Astrocyte of the spinal cord (primary cell): Measurements from ENCODE around the gene IFT20.

ENCODE experiments used
- DNase-seq: peaks from one replicate; pipeline ENCODE4 v3.0.0; 2011; ENCODE audit warnings: low read depth, low spot score
- H3K4me3 ChIP-seq: 2 replicates; pipeline ENCODE4 v1.5.1; 2011; ENCODE audit warnings: low read depth, mild to moderate bottlenecking, low read length, moderate library complexity
- CTCF ChIP-seq: IDR thresholded peaks from 2 replicates; pipeline ENCODE4 v1.5.1; 2012; ENCODE audit warnings: low read depth, mild to moderate bottlenecking, low read length, inconsistent platforms
- in situ Hi-C: cut with HindIII; loops from 2 replicates; pipeline ENCODE4 v1.10.0; 2017; ENCODE audit warnings: low sequenced_read_pairs

Gene IFT20

GRCh38 chr17:28291780-28292330 is 43.4 kb downstream of the IFT20 start:
- no peak for DNase-seq
- TF ChIP-seq CTCF: no peak
- in situ Hi-C loops: no loop called here
- H3K4me3 ChIP-seq: no peak overlapping the region

GRCh38 chr17:28290703-28291102 is 44.6 kb downstream of the IFT20 start:
- H3K4me3 ChIP-seq: no peak overlapping the region
- in situ Hi-C loops: no loop called here
- DNase-seq: no peak
- no peak for TF ChIP-seq CTCF

DNA sequence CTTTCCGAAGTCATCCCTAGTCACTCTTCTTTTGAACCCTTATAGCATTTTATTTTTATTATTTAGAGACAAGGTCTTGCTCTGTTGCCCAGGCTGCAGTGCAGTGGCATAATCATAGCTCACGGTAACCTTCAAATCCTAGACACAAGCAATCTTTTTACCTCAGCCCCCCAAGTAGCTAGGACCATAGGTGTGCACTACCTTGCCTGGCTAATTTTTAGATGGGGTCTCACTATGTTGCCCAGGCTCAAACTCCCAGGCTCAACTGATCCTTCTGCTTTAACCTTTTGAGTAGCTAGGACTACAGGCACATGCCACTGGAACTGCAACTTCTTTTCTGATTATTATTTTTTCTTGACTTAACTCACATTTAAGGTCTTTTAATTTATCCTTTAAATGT is 49.3 kb downstream of the IFT20 start:
- no peak for TF ChIP-seq CTCF
- in situ Hi-C loops: no loop called here
- no peak for DNase-seq
- H3K4me3 ChIP-seq: no peak overlapping the region

- peak; percentile 79 for DNase-seq
- no peak overlapping the region for H3K4me3 ChIP-seq
- no peak for TF ChIP-seq CTCF
- in situ Hi-C loops: no loop called here
Measured at GRCh38 chr17:28282596-28282995, 52.7 kb downstream of the IFT20 start.

DNA sequence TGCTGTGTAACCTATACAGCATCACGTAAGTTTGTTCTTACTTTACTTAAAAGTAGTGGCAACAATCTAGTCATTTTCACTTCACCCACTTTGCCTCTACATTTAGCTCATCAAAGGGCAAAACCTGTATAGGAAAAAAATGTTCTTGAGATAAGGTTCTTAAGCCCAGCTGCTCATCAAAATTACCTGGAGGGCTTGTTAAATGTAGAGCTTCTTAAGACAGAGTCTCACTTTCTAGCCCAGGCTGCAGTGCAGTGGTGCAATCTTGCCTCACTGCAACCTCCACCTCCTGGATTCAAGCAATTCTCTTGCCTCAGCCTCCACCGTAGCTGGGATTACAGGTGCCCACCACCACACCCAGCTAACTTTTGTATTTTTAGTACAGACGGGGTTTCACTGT is 54.4 kb downstream of the IFT20 start:
- no peak overlapping the region for H3K4me3 ChIP-seq
- no peak for DNase-seq
- in situ Hi-C loops: no loop called here
- TF ChIP-seq CTCF: no peak

DNA sequence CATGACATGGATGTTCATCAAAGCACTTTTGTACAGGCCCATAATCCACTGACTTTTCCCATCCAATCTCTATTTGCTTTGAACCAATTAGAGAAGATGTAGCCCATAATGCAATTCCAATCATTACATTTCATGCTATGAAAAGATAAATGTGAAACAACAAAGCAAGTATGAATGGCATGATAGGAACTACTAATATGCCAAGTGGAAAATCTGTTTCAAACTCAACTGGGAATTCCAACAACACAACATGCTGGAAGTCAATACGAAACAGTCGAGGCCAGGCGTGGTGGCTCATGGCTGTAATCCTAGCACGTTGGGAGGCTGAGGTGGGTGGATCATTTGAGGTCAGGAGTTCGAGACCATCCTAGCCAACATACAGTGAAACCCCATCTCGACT is 55.9 kb downstream of the IFT20 start:
- no peak for DNase-seq
- in situ Hi-C loops: no loop called here
- H3K4me3 ChIP-seq: no peak overlapping the region
- no peak for TF ChIP-seq CTCF
